Measurements from ENCODE around the gene PNN. TPM values are rescaled to one million over a fixed set of nuclear protein-coding genes. Genes with fewer than 3 reads are reported as not detected.
"Not testable (repeated sequence)": the region's sequence is repeated elsewhere in the genome, so short reads cannot be mapped to it uniquely, and the experiment has no call there.

PNN gene
- total RNA-seq, 2 donors from 2014 or later, result 34.6 to 52.4 TPM

DNA sequence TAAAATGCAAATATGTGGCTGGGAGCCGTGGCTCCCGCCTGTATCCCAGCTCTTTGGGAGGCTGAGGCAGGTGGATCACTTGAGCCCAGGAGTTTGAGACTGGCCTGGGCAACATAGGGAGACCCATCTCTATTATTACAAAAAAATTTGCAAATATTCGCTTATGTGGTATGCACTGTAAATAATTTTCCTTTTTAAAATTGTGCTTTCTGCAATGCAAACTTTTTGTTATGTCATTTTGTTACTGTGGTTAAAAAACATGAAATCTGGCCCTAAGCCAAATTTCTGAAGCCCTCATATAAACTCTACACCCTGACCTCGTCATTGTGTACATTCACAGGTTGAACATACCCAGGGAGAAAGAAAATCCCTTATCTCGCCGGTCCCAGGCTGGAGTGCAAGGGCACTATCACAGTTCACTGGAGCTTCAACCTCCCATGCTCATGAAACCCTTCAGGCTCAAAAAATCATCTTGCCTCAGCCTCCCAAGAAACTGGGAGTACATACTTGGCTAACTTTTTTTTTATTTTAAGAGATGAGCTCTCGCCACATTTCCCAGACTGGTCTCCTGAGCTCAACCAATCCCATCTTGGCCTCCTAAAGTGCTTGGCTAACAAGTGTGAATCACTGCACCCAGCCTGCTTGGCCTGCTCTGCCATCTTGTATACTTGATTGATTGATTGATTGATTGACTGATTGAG, 29.6 kb upstream of the PNN start:
- intact Hi-C loops (cut with DNase I), result no loop called here
- no peaks in the 10 kb centered on the region for H3K9me3 ChIP-seq
- no peak for DNase-seq

DNA sequence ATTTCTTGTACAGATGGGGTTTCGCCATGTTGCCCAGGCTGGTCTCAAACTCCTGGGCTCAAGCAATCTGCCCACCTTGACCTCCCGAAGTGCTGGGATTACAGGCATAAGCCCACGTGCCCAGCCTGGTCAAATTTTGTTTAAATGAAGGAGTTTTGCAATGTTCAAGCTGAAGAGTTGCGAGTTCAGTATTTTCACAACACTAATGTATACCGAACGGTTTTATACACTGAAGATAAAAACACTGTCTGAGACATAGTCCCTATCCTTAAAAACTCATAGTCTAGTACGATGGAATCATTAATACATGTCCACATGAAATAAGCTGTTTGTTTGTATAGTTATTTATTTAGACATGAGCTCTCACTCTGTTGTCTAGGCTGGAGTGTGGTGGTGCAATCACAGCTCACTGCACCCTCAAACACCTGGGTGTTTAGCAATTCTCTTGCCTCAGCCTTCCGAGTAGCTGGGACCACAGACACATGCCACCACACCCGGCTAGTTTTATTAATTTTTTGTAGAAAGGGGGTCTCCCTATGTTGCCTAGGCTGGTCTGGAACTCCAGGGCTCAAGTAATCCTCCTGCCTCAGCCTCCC, 20.4 kb upstream of the PNN start:
- Histone ChIP-seq H3K27ac (no peak overlapping the region), H3K4me3 (no peak overlapping the region), H3K36me3 (peaks cover 10% of the 10 kb centered on the region), H3K4me1 (no peaks in the 10 kb centered on the region), H3K27me3 (no peaks in the 10 kb centered on the region), H3K9me3 (no peaks in the 10 kb centered on the region), H3K9ac (ENCODE audit: low read depth in 2 of 2, low read length in 2 of 2) (no peak overlapping the region)
- no peak for DNase-seq
- TF ChIP-seq, protein P1, sequence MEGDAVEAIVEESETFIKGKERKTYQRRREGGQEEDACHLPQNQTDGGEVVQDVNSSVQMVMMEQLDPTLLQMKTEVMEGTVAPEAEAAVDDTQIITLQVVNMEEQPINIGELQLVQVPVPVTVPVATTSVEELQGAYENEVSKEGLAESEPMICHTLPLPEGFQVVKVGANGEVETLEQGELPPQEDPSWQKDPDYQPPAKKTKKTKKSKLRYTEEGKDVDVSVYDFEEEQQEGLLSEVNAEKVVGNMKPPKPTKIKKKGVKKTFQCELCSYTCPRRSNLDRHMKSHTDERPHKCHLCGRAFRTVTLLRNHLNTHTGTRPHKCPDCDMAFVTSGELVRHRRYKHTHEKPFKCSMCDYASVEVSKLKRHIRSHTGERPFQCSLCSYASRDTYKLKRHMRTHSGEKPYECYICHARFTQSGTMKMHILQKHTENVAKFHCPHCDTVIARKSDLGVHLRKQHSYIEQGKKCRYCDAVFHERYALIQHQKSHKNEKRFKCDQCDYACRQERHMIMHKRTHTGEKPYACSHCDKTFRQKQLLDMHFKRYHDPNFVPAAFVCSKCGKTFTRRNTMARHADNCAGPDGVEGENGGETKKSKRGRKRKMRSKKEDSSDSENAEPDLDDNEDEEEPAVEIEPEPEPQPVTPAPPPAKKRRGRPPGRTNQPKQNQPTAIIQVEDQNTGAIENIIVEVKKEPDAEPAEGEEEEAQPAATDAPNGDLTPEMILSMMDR (IDR thresholded peaks at IDR 0.05), result no peak
- intact Hi-C loops (cut with DNase I), result no loop called here

More for the DNA sequence above, 29.6 kb upstream of the PNN start:
- H3K36me3 ChIP-seq, result no peaks in the 10 kb centered on the region
- no peaks in the 10 kb centered on the region for H3K4me1 ChIP-seq
- no peak overlapping the region for H3K27ac ChIP-seq
- no peak overlapping the region for H3K9ac ChIP-seq (ENCODE audit: low read depth in 2 of 2, low read length in 2 of 2)
- TF ChIP-seq, protein P1 (IDR thresholded peaks at IDR 0.05), result no peak
- H3K27me3 ChIP-seq, result no peaks in the 10 kb centered on the region
- no peak overlapping the region for H3K4me3 ChIP-seq

DNA sequence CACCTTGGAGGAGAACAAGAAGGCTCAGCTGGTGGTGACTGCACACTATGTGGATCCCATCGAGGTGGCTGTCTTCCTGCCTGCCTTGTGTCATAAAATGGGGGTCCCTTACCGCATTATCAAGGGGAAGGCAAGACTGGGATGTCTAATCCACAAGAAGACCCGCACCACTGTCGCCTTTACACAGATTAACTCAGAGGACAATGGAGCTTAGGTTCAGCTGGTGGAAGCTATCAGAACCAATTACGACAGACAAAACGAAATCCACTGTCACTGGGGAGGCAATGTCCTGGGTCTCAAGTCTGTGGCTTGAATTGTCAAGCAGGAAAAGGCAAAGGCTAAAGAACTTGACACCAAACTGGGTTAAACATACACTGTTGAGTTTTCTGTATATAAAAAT, 17.6 kb upstream of the PNN start:
- intact Hi-C loops (cut with DNase I), result no loop called here
- no peak overlapping the region for H3K27ac ChIP-seq

DNA sequence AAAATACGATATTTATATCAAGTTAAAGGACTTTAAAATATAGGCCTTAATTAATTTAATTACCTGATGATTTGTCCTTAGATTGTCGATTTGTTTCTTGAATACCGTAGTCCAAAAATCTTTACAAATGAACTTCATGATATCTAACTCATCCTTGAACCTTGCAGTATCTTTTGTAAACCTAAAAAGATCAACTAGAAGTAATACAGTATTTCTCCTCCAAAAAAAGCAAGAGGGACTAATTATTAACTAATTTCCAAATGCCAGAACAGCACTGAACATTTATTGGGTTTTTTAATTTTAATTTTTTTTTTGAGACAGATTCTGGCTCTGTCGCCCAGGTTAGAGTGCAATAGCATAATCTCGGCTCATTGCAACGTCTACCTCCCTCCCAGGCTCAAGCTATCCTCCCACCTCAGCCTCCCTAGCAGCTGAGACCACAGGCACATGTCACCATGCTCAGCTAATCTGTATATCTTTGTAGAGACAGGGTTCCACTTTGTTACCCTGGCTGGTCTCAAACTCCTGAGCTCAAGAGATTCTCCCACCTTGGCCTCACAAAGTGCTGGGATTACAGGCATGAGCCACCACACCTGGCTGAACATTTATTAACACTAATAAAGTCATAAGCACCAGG, 16.7 kb upstream of the PNN start:
- DNase-seq, result no peak

More for the DNA sequence above, 17.6 kb upstream of the PNN start:
- H3K36me3 ChIP-seq, result peaks cover 10% of the 10 kb centered on the region
- H3K4me3 ChIP-seq, result no peak overlapping the region
- H3K4me1 ChIP-seq, result no peaks in the 10 kb centered on the region
- H3K27me3 ChIP-seq, result no peaks in the 10 kb centered on the region
- no peak overlapping the region for H3K9ac ChIP-seq (ENCODE audit: low read depth in 2 of 2, low read length in 2 of 2)
- TF ChIP-seq, protein P1 (IDR thresholded peaks at IDR 0.05), result no peak
- no peaks in the 10 kb centered on the region for H3K9me3 ChIP-seq
- no peak for DNase-seq

DNA sequence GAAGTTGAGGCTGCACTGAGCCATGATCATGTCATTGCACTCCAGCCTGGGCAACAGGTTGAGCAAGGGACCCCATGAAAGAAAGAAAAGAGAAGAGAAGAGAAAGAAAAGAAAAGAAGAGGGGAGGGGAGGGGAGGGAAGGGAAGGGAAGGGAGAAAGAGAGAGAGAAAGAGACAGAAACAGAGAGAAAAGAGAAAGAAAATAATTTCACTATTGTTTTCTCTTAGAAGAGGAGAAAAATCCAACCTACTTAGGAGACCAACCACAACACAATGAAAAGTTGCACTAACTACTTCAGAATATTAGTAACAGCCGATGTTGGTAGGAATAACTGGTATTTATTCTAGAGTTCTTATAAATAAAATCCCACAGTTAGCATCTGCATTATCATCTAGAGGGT, 14.6 kb upstream of the PNN start:
- intact Hi-C loops (cut with DNase I), result no loop called here
- no peak overlapping the region for H3K27ac ChIP-seq
- H3K9ac ChIP-seq (ENCODE audit: low read depth in 2 of 2, low read length in 2 of 2), result no peak overlapping the region
- no peak overlapping the region for H3K4me3 ChIP-seq
- no peaks in the 10 kb centered on the region for H3K36me3 ChIP-seq
- H3K4me1 ChIP-seq, result no peaks in the 10 kb centered on the region
- no peaks in the 10 kb centered on the region for H3K27me3 ChIP-seq
- H3K9me3 ChIP-seq, result no peaks in the 10 kb centered on the region
- TF ChIP-seq, protein P1 (IDR thresholded peaks at IDR 0.05), result no peak
- DNase-seq, result no peak

More for the DNA sequence above, 16.7 kb upstream of the PNN start:
- Histone ChIP-seq H3K27ac (no peak overlapping the region), H3K4me1 (no peaks in the 10 kb centered on the region), H3K27me3 (no peaks in the 10 kb centered on the region), H3K36me3 (peaks cover 8% of the 10 kb centered on the region), H3K9me3 (no peaks in the 10 kb centered on the region), H3K4me3 (no peak overlapping the region), H3K9ac (ENCODE audit: low read depth in 2 of 2, low read length in 2 of 2) (no peak overlapping the region)
- TF ChIP-seq, protein P1 (IDR thresholded peaks at IDR 0.05), result no peak
- intact Hi-C loops (cut with DNase I), result no loop called here

DNA sequence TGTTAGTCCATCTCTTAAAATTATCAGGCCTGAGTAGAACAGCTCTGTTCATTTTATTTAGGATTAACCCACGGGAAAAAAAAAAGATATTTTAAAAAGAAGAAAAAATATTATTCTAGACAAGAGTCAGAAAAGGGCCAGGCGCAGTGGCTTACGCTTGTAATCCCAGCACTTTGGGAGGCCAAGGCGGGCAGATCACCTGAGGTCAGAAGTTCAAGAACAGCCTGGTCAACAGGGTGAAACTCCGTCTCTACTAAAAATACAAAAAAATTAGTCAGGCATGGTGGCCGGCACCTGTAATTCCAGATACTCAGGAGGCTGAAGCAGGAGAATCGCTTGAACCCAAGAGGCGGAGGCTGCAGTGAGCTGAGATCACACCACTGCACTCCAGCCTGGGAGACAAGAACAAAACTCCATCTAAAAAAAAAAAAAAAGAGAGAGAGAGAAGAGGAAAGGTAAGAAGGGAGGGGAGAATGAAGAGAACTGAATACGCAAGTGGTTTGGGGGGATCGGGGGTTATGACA, 7.2 kb upstream of the PNN start:
- H3K4me1 ChIP-seq, result peaks cover 13% of the 10 kb centered on the region
- not testable (repeated sequence) for H3K27me3 ChIP-seq; H3K36me3 ChIP-seq; H3K27ac ChIP-seq; DNase-seq; H3K9me3 ChIP-seq; H3K4me3 ChIP-seq; H3K9ac ChIP-seq (ENCODE audit: low read depth in 2 of 2, low read length in 2 of 2)
- intact Hi-C loops (cut with DNase I), result loop anchor here (5.0 kb wide), 1 partner anchor 264 kb away; the partner anchor contains the start of gene FBXO33

All from colonic mucosa (tissue), 4 donors.